ENCODE results near the gene LRRN2.

DNA sequence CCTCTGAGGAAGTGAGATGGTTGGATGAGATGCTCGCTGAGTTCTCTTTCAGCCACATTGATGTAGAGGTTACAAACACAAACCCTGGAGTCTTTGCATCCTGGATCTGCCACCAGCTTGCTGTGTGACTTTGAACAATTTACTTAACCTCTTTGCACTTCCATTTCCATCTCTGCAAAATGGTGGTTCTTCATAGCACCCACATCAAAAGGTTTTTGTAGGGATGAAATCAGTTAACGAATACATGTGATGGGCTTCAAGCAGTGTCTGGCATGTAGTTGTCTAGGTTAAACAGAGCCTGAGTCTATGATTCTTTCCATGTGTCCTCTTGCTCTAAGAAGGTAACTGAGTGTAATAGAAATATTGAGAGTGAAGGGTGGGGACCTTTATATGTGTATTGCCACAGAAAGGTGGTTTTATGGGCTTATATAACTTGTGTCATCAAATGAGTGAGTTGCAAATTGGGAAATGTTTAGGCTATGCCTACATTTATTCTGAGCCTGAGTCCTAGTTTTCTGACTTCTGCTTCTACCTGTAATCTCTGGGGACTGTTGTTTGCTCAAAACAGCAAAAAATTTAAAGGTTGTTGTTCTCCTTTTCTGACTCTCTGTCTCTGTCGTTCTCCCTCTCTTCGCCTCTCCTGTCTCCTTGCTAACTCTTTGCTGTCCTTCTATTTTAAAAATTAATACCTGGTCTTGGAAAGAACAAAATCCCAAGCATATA is 27.3 kb upstream of the LRRN2 start:
- TF ChIP-seq TAF1 (IDR thresholded peaks at IDR 0.05; ENCODE audit: low read depth) (no peak), CEBPB (IDR thresholded peaks at IDR 0.05) (no peak), ZBTB7A (IDR thresholded peaks at IDR 0.05; ENCODE audit: low read depth) (no peak)
- TF ChIP-seq, protein P1, sequence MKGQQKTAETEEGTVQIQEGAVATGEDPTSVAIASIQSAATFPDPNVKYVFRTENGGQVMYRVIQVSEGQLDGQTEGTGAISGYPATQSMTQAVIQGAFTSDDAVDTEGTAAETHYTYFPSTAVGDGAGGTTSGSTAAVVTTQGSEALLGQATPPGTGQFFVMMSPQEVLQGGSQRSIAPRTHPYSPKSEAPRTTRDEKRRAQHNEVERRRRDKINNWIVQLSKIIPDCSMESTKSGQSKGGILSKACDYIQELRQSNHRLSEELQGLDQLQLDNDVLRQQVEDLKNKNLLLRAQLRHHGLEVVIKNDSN (IDR thresholded peaks at IDR 0.05) = no peak
- TF ChIP-seq, protein P2, sequence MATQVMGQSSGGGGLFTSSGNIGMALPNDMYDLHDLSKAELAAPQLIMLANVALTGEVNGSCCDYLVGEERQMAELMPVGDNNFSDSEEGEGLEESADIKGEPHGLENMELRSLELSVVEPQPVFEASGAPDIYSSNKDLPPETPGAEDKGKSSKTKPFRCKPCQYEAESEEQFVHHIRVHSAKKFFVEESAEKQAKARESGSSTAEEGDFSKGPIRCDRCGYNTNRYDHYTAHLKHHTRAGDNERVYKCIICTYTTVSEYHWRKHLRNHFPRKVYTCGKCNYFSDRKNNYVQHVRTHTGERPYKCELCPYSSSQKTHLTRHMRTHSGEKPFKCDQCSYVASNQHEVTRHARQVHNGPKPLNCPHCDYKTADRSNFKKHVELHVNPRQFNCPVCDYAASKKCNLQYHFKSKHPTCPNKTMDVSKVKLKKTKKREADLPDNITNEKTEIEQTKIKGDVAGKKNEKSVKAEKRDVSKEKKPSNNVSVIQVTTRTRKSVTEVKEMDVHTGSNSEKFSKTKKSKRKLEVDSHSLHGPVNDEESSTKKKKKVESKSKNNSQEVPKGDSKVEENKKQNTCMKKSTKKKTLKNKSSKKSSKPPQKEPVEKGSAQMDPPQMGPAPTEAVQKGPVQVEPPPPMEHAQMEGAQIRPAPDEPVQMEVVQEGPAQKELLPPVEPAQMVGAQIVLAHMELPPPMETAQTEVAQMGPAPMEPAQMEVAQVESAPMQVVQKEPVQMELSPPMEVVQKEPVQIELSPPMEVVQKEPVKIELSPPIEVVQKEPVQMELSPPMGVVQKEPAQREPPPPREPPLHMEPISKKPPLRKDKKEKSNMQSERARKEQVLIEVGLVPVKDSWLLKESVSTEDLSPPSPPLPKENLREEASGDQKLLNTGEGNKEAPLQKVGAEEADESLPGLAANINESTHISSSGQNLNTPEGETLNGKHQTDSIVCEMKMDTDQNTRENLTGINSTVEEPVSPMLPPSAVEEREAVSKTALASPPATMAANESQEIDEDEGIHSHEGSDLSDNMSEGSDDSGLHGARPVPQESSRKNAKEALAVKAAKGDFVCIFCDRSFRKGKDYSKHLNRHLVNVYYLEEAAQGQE (IDR thresholded peaks at IDR 0.05; ENCODE audit: low read depth) = no peak

Measured in Ishikawa (cell line).